Bronchial epithelial cell (primary cell): ENCODE measurements around the gene KCNA1. TPM values are rescaled to one million over a fixed set of nuclear protein-coding genes. Genes with fewer than 3 reads are reported as not detected.
A peak's percentile ranks its signal among the peaks of the same experiment; 100 is the strongest.

ENCODE experiments used
- DNase-seq: peaks from one replicate; pipeline ENCODE4 v3.0.0-alpha.2; 2010; ENCODE audit warnings: low read depth
- FAIRE-seq: peaks from 2 replicates; lab custom pipeline; 2011; peaks lifted over from hg19 to GRCh38; lab: Jason Lieb, UNC
- H3K27me3 ChIP-seq: 2 replicates; pipeline ENCODE4 v1.5.1; 2011; ENCODE audit warnings: low read length; ENCODE audit not compliant: control insufficient read depth, insufficient read depth
- H3K36me3 ChIP-seq: 2 replicates; pipeline ENCODE4 v1.5.1; 2011; ENCODE audit warnings: low read length; ENCODE audit not compliant: control insufficient read depth, insufficient read depth
- H3K4me3 ChIP-seq: 2 replicates; pipeline ENCODE4 v1.5.1; 2011; ENCODE audit warnings: mild to moderate bottlenecking, low read depth, low read length, control low read depth
- CTCF ChIP-seq: IDR thresholded peaks from 2 replicates; pipeline ENCODE4 v1.5.1; 2011; ENCODE audit warnings: mild to moderate bottlenecking, moderate library complexity, low read length, control low read depth, inconsistent platforms; ENCODE audit not compliant: insufficient read depth, severe bottlenecking
- total RNA-seq: library from RNA; depleted of rRNA; stranded (reverse); fragments of >200 nt; gene quantifications from 2 replicates; pipeline ENCODE4 v1.2.1, GENCODE V29; 2014

Gene KCNA1
- total RNA-seq, 1 donor from 2014 or later: not detected

DNA sequence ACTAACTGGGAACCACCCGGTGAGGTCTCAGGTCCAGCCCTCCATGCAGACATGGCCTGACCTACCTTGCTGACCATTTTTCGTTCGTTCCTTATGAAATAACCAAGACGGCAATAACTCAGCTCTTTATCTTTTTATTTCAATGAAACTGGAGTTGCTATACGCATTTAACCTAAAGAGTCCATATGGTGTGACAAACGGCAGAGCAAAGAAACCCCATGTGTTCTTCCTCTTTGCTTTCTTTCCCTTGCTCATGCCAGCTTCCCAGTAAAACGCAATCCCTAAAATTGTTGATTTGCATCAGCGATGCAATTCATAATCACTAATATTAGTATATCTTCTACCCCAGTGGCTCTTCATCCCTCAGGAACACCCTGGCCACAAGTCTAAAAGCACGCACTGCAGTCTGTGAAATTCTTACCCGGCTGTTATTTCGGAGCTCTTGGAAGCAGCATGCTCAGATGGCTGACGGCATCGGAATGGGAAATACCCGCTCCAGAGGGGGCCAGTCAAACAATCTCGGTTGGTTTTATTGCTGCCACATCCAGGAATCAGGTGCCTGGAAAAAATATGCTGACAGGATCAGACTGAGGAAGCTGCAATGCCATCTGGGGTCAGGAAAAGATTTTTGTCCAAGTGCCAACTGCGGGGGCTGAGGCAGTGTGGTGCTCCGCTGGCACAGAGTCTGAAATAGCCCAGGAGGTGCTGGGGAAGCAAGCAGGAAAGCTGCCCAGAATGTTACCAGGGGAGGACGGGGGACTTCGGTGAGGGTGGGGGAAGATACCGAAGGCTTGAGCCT lies 28.2 kb upstream of the KCNA1 start:
- TF ChIP-seq CTCF: no peak
- H3K36me3 ChIP-seq: no peaks in the 10 kb centered on the region
- no peaks in the 10 kb centered on the region for H3K27me3 ChIP-seq
- DNase-seq: no peak
- FAIRE-seq: no peak
- H3K4me3 ChIP-seq: no peak overlapping the region

DNA sequence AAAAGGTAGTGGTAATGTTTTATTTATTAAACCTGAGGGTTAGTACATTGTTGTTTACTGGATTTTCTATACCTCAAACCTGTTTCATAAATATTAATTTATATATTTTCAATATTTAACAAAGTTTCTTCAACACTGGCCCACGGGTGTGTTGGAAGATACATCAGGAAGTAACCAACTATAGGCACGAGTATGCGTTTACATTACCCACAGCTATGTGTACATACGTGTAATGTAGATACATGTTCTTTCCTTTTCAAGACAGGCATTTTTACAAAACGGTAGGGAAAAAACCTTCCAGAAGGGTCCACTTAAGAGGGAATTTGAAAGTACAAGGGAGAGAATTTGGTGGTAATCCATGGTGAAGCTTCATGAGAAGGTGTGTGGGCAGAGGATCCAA lies 17.8 kb upstream of the KCNA1 start:
- Histone ChIP-seq H3K27me3 (no peaks in the 10 kb centered on the region), H3K36me3 (no peaks in the 10 kb centered on the region), H3K4me3 (no peak overlapping the region)
- no peak for TF ChIP-seq CTCF
- DNase-seq (no peak), FAIRE-seq (no peak)

GRCh38 chr12:4892418-4892817 lies 17.3 kb upstream of the KCNA1 start:
- FAIRE-seq (no peak), DNase-seq (no peak)
- TF ChIP-seq CTCF: no peak
- Histone ChIP-seq H3K36me3 (no peaks in the 10 kb centered on the region), H3K4me3 (no peak overlapping the region), H3K27me3 (no peaks in the 10 kb centered on the region)

GRCh38 chr12:4894019-4894418 lies 15.7 kb upstream of the KCNA1 start:
- TF ChIP-seq CTCF: no peak
- Histone ChIP-seq H3K36me3 (no peaks in the 10 kb centered on the region), H3K4me3 (no peak overlapping the region), H3K27me3 (no peaks in the 10 kb centered on the region)
- no peak for FAIRE-seq
- DNase-seq: no peak

GRCh38 chr12:4899364-4899763 lies 10.3 kb upstream of the KCNA1 start:
- no peak for FAIRE-seq
- no peaks in the 10 kb centered on the region for H3K27me3 ChIP-seq
- no peaks in the 10 kb centered on the region for H3K36me3 ChIP-seq
- TF ChIP-seq CTCF: no peak
- no peak overlapping the region for H3K4me3 ChIP-seq
- no peak for DNase-seq

- DNase-seq (peak; percentile 22), FAIRE-seq (no peak)
- H3K36me3 ChIP-seq: no peaks in the 10 kb centered on the region
- TF ChIP-seq CTCF: no peak
- H3K27me3 ChIP-seq: no peaks in the 10 kb centered on the region
- H3K4me3 ChIP-seq: no peak overlapping the region
These were observed 9.4 kb upstream of the KCNA1 start for GRCh38 chr12:4900327-4900726.
